Measurements from ENCODE around the gene C2. TPM values are rescaled to one million over a fixed set of nuclear protein-coding genes. Genes with fewer than 3 reads are reported as not detected.
A peak's percentile ranks its signal among the peaks of the same experiment; 100 is the strongest.

The C2 gene
- total and polyA plus RNA-seq, 8 donors, result 1.7 to 24.6 (median 4.9) TPM; not detected in 1

GRCh38 chr6:31946370-31946885 lies 18.9 kb downstream of the C2 start:
- TF ChIP-seq EP300 (IDR thresholded peaks at IDR 0.05) (no peak), POLR2A (IDR thresholded peaks at IDR 0.05) (no peak), POLR2AphosphoS5 (IDR thresholded peaks at IDR 0.05) (no peak), CTCF (IDR thresholded peaks at IDR 0.05) (no peak)
- DNase-seq, result no peak
- Histone ChIP-seq H3K4me3 (peak overlapping the region; percentile 22 to 48 (median 30)), H3K4me1 (peaks cover 8 to 37% (median 18%) of the 10 kb centered on the region in 4 donors), H3K27ac (peak overlapping the region; percentile 71 to 93 (median 86)), H3K27me3 (no peaks in the 10 kb centered on the region), H3K9me3 (no peaks in the 10 kb centered on the region), H3K36me3 (peaks cover 0 to 24% (median 12%) of the 10 kb centered on the region in 4 donors)
- intact Hi-C loops (cut with DNase I; ENCODE audit: low total_unique reads), result no loop called here
- 52 to 67% (median 62%) methylated on average over 10 to 11 of the region's 11 CpGs for WGBS, 5 donors

GRCh38 chr6:31947070-31947675 lies 19.7 kb downstream of the C2 start:
- peak overlapping the region in 1 of 4 donors; percentile 48 for H3K4me3 ChIP-seq
- H3K27me3 ChIP-seq, result no peaks in the 10 kb centered on the region
- H3K36me3 ChIP-seq, result peaks cover 0 to 31% (median 19%) of the 10 kb centered on the region in 4 donors
- no peaks in the 10 kb centered on the region for H3K9me3 ChIP-seq
- H3K4me1 ChIP-seq, result peaks cover 8 to 38% (median 18%) of the 10 kb centered on the region in 4 donors
- DNase-seq, result no peak
- intact Hi-C loops (cut with DNase I; ENCODE audit: low total_unique reads), result no loop called here
- WGBS, 5 donors, result 84 to 93% (median 90%) methylated on average over 20 to 24 of the region's 24 CpGs
- no peak for TF ChIP-seq EP300 (IDR thresholded peaks at IDR 0.05)
- TF ChIP-seq POLR2A (IDR thresholded peaks at IDR 0.05), result no peak
- no peak for TF ChIP-seq CTCF (IDR thresholded peaks at IDR 0.05)
- TF ChIP-seq POLR2AphosphoS5 (IDR thresholded peaks at IDR 0.05), result no peak
- peak overlapping the region in 2 of 5 donors; percentile 86 to 91 for H3K27ac ChIP-seq

GRCh38 chr6:31947864-31948263 lies 20.3 kb downstream of the C2 start:
- no peaks in the 10 kb centered on the region for H3K27me3 ChIP-seq
- peaks cover 8 to 45% (median 18%) of the 10 kb centered on the region in 4 donors for H3K4me1 ChIP-seq
- H3K9me3 ChIP-seq, result no peaks in the 10 kb centered on the region
- peak overlapping the region in 1 of 4 donors; percentile 48 for H3K4me3 ChIP-seq
- TF ChIP-seq POLR2A (IDR thresholded peaks at IDR 0.05) (no peak), EP300 (IDR thresholded peaks at IDR 0.05) (no peak), CTCF (IDR thresholded peaks at IDR 0.05) (no peak), POLR2AphosphoS5 (IDR thresholded peaks at IDR 0.05) (no peak)
- no peak overlapping the region for H3K27ac ChIP-seq
- H3K36me3 ChIP-seq, result peaks cover 0 to 38% (median 26%) of the 10 kb centered on the region in 4 donors
- intact Hi-C loops (cut with DNase I; ENCODE audit: low total_unique reads), result no loop called here
- WGBS, 5 donors, result 85 to 93% (median 88%) methylated on average over 4 of the region's 4 CpGs
- DNase-seq, result no peak

- H3K36me3 ChIP-seq, result peaks cover 4 to 43% (median 30%) of the 10 kb centered on the region in 4 donors
- peaks cover 8 to 46% (median 18%) of the 10 kb centered on the region in 4 donors for H3K4me1 ChIP-seq
- TF ChIP-seq EP300 (IDR thresholded peaks at IDR 0.05), result no peak
- no peak for TF ChIP-seq CTCF (IDR thresholded peaks at IDR 0.05)
- TF ChIP-seq POLR2AphosphoS5 (IDR thresholded peaks at IDR 0.05), result no peak
- no peak for TF ChIP-seq POLR2A (IDR thresholded peaks at IDR 0.05)
- DNase-seq, result no peak
- H3K4me3 ChIP-seq, result no peak overlapping the region
- H3K27me3 ChIP-seq, result no peaks in the 10 kb centered on the region
- H3K27ac ChIP-seq, result no peak overlapping the region
- 73 to 85% (median 77%) methylated on average over 5 of the region's 5 CpGs for WGBS, 5 donors
- no peaks in the 10 kb centered on the region for H3K9me3 ChIP-seq
- intact Hi-C loops (cut with DNase I; ENCODE audit: low total_unique reads), result no loop called here
Observed at GRCh38 chr6:31948306-31948705, 20.8 kb downstream of the C2 start.

Data from stomach (tissue), 9 donors.